Nucleus accumbens (tissue), 56 donors: Measurements from ENCODE around the gene ZBTB45.
"Not testable (repeated sequence)": the region's sequence is repeated elsewhere in the genome, so short reads cannot be mapped to it uniquely, and the experiment has no call there.

ENCODE experiments used
- DNase-seq, 56 donors: peaks; one replicate each; lab custom pipeline; 2025; lab: John Stamatoyannopoulos, UW

The ZBTB45 gene

GRCh38 chr19:58542641-58543372 lies 23.2 kb upstream of the ZBTB45 start:
- DNase-seq = not testable (repeated sequence)

- DNase-seq = not testable (repeated sequence)
These were observed 19.6 kb upstream of the ZBTB45 start for GRCh38 chr19:58539169-58539559.

- no peak for DNase-seq
These were observed 18.9 kb upstream of the ZBTB45 start for GRCh38 chr19:58538257-58539168.

- DNase-seq = no peak
These were observed 17.5 kb upstream of the ZBTB45 start for GRCh38 chr19:58536852-58537798.

- no peak for DNase-seq
These were observed 16.2 kb upstream of the ZBTB45 start for GRCh38 chr19:58535857-58536256.

- DNase-seq = no peak
These were observed 11.6 kb upstream of the ZBTB45 start for GRCh38 chr19:58531034-58531840.

- DNase-seq = no peak
These were observed 9.8 kb upstream of the ZBTB45 start for GRCh38 chr19:58529405-58529804.

- no peak for DNase-seq
These were observed 3.1 kb upstream of the ZBTB45 start for GRCh38 chr19:58522709-58523108.

- no peak for DNase-seq
These were observed 2.0 kb upstream of the ZBTB45 start for GRCh38 chr19:58521651-58522050.

- DNase-seq = no peak
These were observed 618 bp upstream of the ZBTB45 start for GRCh38 chr19:58520257-58520599.

GRCh38 chr19:58519087-58519354 lies 589 bp downstream of the ZBTB45 start:
- DNase-seq = peak in 43 of 56 donors; percentile 9 to 74 (median 52)

GRCh38 chr19:58518256-58519086 lies 1.1 kb downstream of the ZBTB45 start:
- no peak for DNase-seq

GRCh38 chr19:58516964-58517833 lies 2.4 kb downstream of the ZBTB45 start:
- DNase-seq = no peak

GRCh38 chr19:58516246-58516836 lies 3.3 kb downstream of the ZBTB45 start:
- no peak for DNase-seq

GRCh38 chr19:58515259-58515658 lies 4.4 kb downstream of the ZBTB45 start:
- DNase-seq = no peak

- DNase-seq = no peak
These were observed 5.0 kb downstream of the ZBTB45 start for GRCh38 chr19:58514564-58515022.

- DNase-seq = peak in 54 of 56 donors; percentile 21 to 93 (median 73)
These were observed 5.7 kb downstream of the ZBTB45 start for GRCh38 chr19:58513694-58514563.
